H1 (cell line): ENCODE results near the gene SPACDR. TPM values are rescaled to one million over a fixed set of nuclear protein-coding genes. Genes with fewer than 3 reads are reported as not detected.

Source experiments
- BCL11A ChIP-seq, 2 experiments: IDR thresholded peaks; one replicate each; pipeline ENCODE4 v1.6.1; 2011; ENCODE audit warnings: low read depth in 2 of 2, low read length in 2 of 2, mild to moderate bottlenecking in 2 of 2
- CHD1 ChIP-seq: IDR thresholded peaks from 2 replicates; pipeline ENCODE4 v1.6.1; 2012; ENCODE audit warnings: low read depth, low read length, improper control_type of control experiment
- EP300 ChIP-seq, 2 experiments: IDR thresholded peaks; 1 replicate in 1 of 2; 2 replicates in 1 of 2; pipeline ENCODE4 v1.6.1; 2011 to 2012; ENCODE audit warnings: low read depth in 2 of 2, low read length in 2 of 2, mild to moderate bottlenecking in 2 of 2, borderline replicate concordance in 1 of 2, inconsistent platforms in 1 of 2, moderate library complexity in 1 of 2
- JUN ChIP-seq: IDR thresholded peaks from 2 replicates; pipeline ENCODE4 v1.6.1; 2011; ENCODE audit warnings: low read depth, mild to moderate bottlenecking, improper control_type of control experiment, low read length
- KDM4A ChIP-seq: IDR thresholded peaks from one replicate; pipeline ENCODE4 v1.7.1; 2012; ENCODE audit warnings: low read depth, mild to moderate bottlenecking, moderate library complexity, low read length, inconsistent platforms; ENCODE audit not compliant: severe bottlenecking
- PHF8 ChIP-seq: fragments of 200-600 bp; sonication (generic); conservative IDR thresholded peaks from 2 replicates; pipeline ENCODE4 v1.7.1; 2012; ENCODE audit warnings: low read depth, mild to moderate bottlenecking, inconsistent platforms, low read length, moderate library complexity
- RFX5 ChIP-seq: IDR thresholded peaks from 2 replicates; pipeline ENCODE4 v1.6.1; 2011; ENCODE audit warnings: low read depth, low read length, improper control_type of control experiment, borderline replicate concordance
- polyA plus RNA-seq, 7 experiments: library from polyadenylated mRNA; depleted of rRNA in 3 of 7; stranded (reverse) in 5 of 7; unstranded in 2 of 7; fragments of >200 nt in 5 of 7; fragments of 200-250 nt in 2 of 7; gene quantifications; 1 replicate in 5 of 7; 2 replicates in 1 of 7; 4 replicates in 1 of 7; pipeline versions ENCODE4 v1.2.1 to v1.2.3, GENCODE V29; 2011 to 2013; ENCODE audit warnings: missing spikeins in 2 of 7, mixed read lengths in 2 of 7
- total RNA-seq: library from RNA; stranded (reverse); fragmentation: NEBNext Ultra II Directional; extraction: Animal tissue kit (Norgen Biotek cat#: 25700); gene quantifications from 2 replicates; pipeline ENCODE4 v1.2.1, GENCODE V29; 2021
- TF ChIP-seq, protein P1 (sequence below): IDR thresholded peaks from 2 replicates; pipeline ENCODE4 v1.6.1; 2012; ENCODE audit warnings: low read length, inconsistent platforms

Gene SPACDR
- total and polyA plus RNA-seq, 2 of the 8 experiments (the other 6 are each of a cell fraction or from before 2014, with no cell fraction given) = 0.26 TPM; not detected in 1

DNA sequence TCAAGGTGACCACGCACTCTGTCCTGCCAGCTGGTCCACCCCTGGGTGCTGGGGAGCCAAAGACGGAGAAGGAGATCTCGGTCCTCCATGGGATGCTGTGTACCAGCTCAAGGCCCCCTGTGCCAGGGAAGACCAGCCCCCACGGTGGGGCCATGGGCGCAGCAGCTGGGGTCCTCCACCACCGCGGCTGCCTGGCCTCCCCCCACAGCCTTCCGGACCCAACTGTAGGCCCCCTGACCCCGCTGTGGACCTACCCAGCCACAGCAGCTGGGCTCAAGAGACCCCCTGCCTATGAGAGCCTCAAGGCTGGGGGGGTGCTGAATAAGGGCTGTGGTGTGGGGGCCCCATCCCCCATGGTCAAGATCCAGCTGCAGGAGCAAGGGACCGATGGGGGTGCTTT is 25.1 kb upstream of the SPACDR start (continued):
- TF ChIP-seq KDM4A = no peak
- no peak for TF ChIP-seq JUN
- no peak for TF ChIP-seq CHD1
- TF ChIP-seq RFX5 = no peak
- TF ChIP-seq EP300 (IDR thresholded peaks at IDR 0.05; ENCODE audit: borderline replicate concordance in 1 of 2, low read depth in 2 of 2, low read length in 2 of 2) = no peak
- TF ChIP-seq, protein P1, sequence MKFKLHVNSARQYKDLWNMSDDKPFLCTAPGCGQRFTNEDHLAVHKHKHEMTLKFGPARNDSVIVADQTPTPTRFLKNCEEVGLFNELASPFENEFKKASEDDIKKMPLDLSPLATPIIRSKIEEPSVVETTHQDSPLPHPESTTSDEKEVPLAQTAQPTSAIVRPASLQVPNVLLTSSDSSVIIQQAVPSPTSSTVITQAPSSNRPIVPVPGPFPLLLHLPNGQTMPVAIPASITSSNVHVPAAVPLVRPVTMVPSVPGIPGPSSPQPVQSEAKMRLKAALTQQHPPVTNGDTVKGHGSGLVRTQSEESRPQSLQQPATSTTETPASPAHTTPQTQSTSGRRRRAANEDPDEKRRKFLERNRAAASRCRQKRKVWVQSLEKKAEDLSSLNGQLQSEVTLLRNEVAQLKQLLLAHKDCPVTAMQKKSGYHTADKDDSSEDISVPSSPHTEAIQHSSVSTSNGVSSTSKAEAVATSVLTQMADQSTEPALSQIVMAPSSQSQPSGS = no peak
- no peak for TF ChIP-seq PHF8
- TF ChIP-seq BCL11A (IDR thresholded peaks at IDR 0.05; ENCODE audit: low read depth in 2 of 2, low read length in 2 of 2) = no peak
